Measurements from ENCODE around the gene KIF15.

Gene KIF15

DNA sequence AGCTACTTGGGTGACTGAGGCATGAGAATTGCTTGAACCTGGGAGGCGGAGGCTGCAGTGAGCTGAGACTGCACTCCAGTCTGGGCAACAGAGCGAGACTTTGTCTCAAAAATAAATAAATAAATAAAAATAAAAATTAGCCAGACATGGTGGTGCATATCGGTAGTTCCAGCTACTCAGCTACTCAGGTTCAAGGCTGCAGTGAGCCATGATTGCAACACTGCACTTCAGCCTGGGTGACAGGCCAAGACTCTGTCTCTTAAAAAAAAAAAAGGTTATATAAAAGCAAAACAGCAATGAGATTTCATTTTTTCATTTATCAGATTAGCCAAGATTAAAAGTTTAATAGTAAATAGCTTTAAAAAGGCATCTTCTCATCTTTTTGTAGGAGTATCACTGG is 115.7 kb downstream of the KIF15 start:
- no peaks in the 10 kb centered on the region for H3F3A ChIP-seq (ENCODE audit: control insufficient read depth, insufficient read depth)
- no peak for TF ChIP-seq EZH2phosphoT487 (IDR thresholded peaks at IDR 0.05; ENCODE audit: borderline replicate concordance, low read length)
- TF ChIP-seq, protein P1, sequence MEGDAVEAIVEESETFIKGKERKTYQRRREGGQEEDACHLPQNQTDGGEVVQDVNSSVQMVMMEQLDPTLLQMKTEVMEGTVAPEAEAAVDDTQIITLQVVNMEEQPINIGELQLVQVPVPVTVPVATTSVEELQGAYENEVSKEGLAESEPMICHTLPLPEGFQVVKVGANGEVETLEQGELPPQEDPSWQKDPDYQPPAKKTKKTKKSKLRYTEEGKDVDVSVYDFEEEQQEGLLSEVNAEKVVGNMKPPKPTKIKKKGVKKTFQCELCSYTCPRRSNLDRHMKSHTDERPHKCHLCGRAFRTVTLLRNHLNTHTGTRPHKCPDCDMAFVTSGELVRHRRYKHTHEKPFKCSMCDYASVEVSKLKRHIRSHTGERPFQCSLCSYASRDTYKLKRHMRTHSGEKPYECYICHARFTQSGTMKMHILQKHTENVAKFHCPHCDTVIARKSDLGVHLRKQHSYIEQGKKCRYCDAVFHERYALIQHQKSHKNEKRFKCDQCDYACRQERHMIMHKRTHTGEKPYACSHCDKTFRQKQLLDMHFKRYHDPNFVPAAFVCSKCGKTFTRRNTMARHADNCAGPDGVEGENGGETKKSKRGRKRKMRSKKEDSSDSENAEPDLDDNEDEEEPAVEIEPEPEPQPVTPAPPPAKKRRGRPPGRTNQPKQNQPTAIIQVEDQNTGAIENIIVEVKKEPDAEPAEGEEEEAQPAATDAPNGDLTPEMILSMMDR (IDR thresholded peaks at IDR 0.05; ENCODE audit: low read depth, low read length, poor library complexity, severe bottlenecking), result no peak
- H4K20me1 ChIP-seq (ENCODE audit: control insufficient read depth, insufficient read depth, low read depth, low read length), result no peaks in the 10 kb centered on the region
- H3K9me2 ChIP-seq (replicated peaks; ENCODE audit: control insufficient read depth, low read length), result no peaks in the 10 kb centered on the region
- no peaks in the 10 kb centered on the region for H3K36me3 ChIP-seq (ENCODE audit: control insufficient read depth, low read length)
- no peak overlapping the region for H3K27ac ChIP-seq (ENCODE audit: low read depth, low read length)
- no peak overlapping the region for H3K4me2 ChIP-seq (ENCODE audit: low read length)
- H3K4me1 ChIP-seq (ENCODE audit: control insufficient read depth, low read length), result no peaks in the 10 kb centered on the region
- H3K27me3 ChIP-seq (ENCODE audit: control insufficient read depth, low read length), result peaks cover 5% of the 10 kb centered on the region; the same call in 1 of the 2 replicates
- no peaks in the 10 kb centered on the region for H3K79me2 ChIP-seq (ENCODE audit: control insufficient read depth, low read length)
- no peak overlapping the region for H3K4me3 ChIP-seq (ENCODE audit: low read length)
- H3K9me3 ChIP-seq (ENCODE audit: control insufficient read depth, insufficient read depth, low read length), result no peaks in the 10 kb centered on the region

DNA sequence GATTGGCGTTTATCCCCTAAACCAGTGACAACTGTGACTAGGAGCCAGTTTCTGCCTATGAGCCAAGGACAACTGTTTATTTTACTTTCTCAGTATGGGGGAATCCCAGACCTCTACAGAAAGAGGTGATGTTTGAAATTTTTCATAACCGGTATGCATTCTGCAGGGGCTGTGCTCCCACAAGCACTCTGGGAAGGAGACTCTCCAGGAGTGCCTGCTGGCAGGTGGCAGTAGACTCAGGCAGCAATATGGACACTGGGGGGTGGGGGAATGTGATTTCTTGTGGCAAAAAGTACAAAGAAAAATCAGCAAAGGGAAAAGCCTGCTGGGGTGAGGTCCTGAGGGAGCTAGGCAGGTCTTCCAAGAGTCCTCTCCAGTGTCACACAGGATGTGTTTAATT is 118.7 kb downstream of the KIF15 start:
- Histone ChIP-seq H3K4me2 (ENCODE audit: low read length) (no peak overlapping the region), H3K4me3 (ENCODE audit: low read length) (no peak overlapping the region), H3F3A (ENCODE audit: control insufficient read depth, insufficient read depth) (no peaks in the 10 kb centered on the region), H3K9me2 (replicated peaks; ENCODE audit: control insufficient read depth, low read length) (no peaks in the 10 kb centered on the region), H3K4me1 (ENCODE audit: control insufficient read depth, low read length) (no peaks in the 10 kb centered on the region), H3K36me3 (ENCODE audit: control insufficient read depth, low read length) (no peaks in the 10 kb centered on the region), H3K79me2 (ENCODE audit: control insufficient read depth, low read length) (no peaks in the 10 kb centered on the region), H3K27ac (ENCODE audit: low read depth, low read length) (no peak overlapping the region), H3K27me3 (ENCODE audit: control insufficient read depth, low read length) (peaks cover 6% of the 10 kb centered on the region; the same call in 1 of the 2 replicates), H3K9me3 (ENCODE audit: control insufficient read depth, insufficient read depth, low read length) (no peaks in the 10 kb centered on the region), H4K20me1 (ENCODE audit: control insufficient read depth, insufficient read depth, low read depth, low read length) (no peaks in the 10 kb centered on the region)
- no peak for TF ChIP-seq EZH2phosphoT487 (IDR thresholded peaks at IDR 0.05; ENCODE audit: borderline replicate concordance, low read length)
- TF ChIP-seq, protein P1 (IDR thresholded peaks at IDR 0.05; ENCODE audit: low read depth, low read length, poor library complexity, severe bottlenecking), result no peak

DNA sequence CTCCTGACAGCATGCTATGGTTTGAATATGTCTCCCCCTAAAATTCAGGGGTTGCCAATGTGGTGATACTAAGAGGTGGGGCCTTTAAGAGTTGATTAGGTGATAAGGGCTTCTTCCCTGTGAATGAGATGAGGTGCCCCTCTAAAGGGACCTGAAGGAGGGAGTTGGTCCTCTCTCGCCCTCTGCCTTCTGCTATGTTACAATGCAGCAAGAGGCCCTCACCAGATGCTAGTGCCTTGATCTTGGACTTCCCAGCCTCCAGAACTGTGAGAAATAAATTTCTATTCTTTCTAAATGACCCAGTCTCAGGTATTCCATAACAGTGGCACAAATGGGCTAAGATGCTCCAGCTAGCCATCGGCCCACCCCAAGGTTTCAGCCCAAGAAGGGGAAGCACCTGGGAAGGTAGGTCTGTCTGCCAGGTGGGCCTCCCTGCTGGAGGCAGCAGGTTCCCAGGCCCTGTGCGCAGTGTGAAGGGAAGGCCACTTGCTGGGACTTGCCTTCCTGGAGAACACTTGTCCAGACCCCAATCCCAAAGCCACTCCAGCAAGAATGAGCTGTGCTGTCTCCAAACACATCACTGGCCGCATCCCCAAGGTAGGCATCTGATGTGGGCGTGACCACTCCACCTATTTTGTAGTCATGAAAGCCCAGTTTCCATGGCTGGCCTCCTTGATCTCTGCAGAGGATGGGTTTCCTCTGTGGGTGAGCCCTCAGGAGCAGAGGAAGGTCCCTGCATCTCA is 121.8 kb downstream of the KIF15 start:
- Histone ChIP-seq H3K4me3 (ENCODE audit: low read length) (no peak overlapping the region), H3K27me3 (ENCODE audit: control insufficient read depth, low read length) (peaks cover 8% of the 10 kb centered on the region; the same call in 1 of the 2 replicates), H3K79me2 (ENCODE audit: control insufficient read depth, low read length) (no peaks in the 10 kb centered on the region), H3K36me3 (ENCODE audit: control insufficient read depth, low read length) (no peaks in the 10 kb centered on the region), H3K27ac (ENCODE audit: low read depth, low read length) (no peak overlapping the region), H3K4me1 (ENCODE audit: control insufficient read depth, low read length) (no peaks in the 10 kb centered on the region), H3K9me2 (replicated peaks; ENCODE audit: control insufficient read depth, low read length) (no peaks in the 10 kb centered on the region), H3K4me2 (ENCODE audit: low read length) (no peak overlapping the region), H3F3A (ENCODE audit: control insufficient read depth, insufficient read depth) (no peaks in the 10 kb centered on the region), H3K9me3 (ENCODE audit: control insufficient read depth, insufficient read depth, low read length) (no peaks in the 10 kb centered on the region), H4K20me1 (ENCODE audit: control insufficient read depth, insufficient read depth, low read depth, low read length) (no peaks in the 10 kb centered on the region)
- TF ChIP-seq, protein P1 (IDR thresholded peaks at IDR 0.05; ENCODE audit: low read depth, low read length, poor library complexity, severe bottlenecking), result no peak
- TF ChIP-seq EZH2phosphoT487 (IDR thresholded peaks at IDR 0.05; ENCODE audit: borderline replicate concordance, low read length), result no peak
